H1 (cell line): ENCODE measurements around the gene PGK1. TPM values are rescaled to one million over a fixed set of nuclear protein-coding genes. Genes with fewer than 3 reads are reported as not detected.
"Not testable (repeated sequence)": the region's sequence is repeated elsewhere in the genome, so short reads cannot be mapped to it uniquely, and the experiment has no call there.

ENCODE experiments used
- CTCF ChIA-PET: fragments of 300-600 bp; sonication (Branson Sonifier 250); formaldehyde crosslinking; loops from one replicate; lab custom pipeline; 2021; ENCODE audit not compliant: partially characterized antibody; lab: Charles Lee
- POLR2A ChIA-PET: fragments of 300-600 bp; sonication (Branson Sonifier 250); formaldehyde crosslinking; loops from one replicate; lab custom pipeline; 2021; ENCODE audit warnings: inconsistent platforms; ENCODE audit not compliant: partially characterized antibody; lab: Charles Lee
- DNase-seq, 2 experiments: peaks; one replicate each; pipeline versions ENCODE4 v3.0.0 to v3.0.0-alpha.2; 2010 to 2022; ENCODE audit warnings: low spot score in 2 of 2, low read depth in 1 of 2, mixed read lengths in 1 of 2
- FAIRE-seq: peaks from 2 replicates; lab custom pipeline; 2011; peaks lifted over from hg19 to GRCh38; lab: Jason Lieb, UNC
- H2AFZ ChIP-seq: 2 replicates; pipeline ENCODE4 v1.8.1; 2012; ENCODE audit warnings: low read length, inconsistent platforms
- H2AK5ac ChIP-seq: 2 replicates; pipeline ENCODE4 v1.6.1; 2013; ENCODE audit warnings: low read depth, low read length
- H2BK120ac ChIP-seq: replicated peaks from 2 replicates; pipeline ENCODE3; 2013; ENCODE audit warnings: low read depth, low read length, inconsistent platforms
- H2BK12ac ChIP-seq: 2 replicates; pipeline ENCODE4 v1.6.1; 2013; ENCODE audit warnings: low read depth, low read length
- H2BK15ac ChIP-seq: 2 replicates; pipeline ENCODE4 v1.6.1; 2013; ENCODE audit warnings: low read length
- H2BK20ac ChIP-seq: 2 replicates; pipeline ENCODE4 v1.6.1; 2013; ENCODE audit warnings: low read length
- H2BK5ac ChIP-seq: 2 replicates; pipeline ENCODE4 v1.6.1; 2013; ENCODE audit warnings: low read depth, low read length
- H3K14ac ChIP-seq: 2 replicates; pipeline ENCODE4 v1.6.1; 2013; ENCODE audit warnings: inconsistent platforms; ENCODE audit not compliant: insufficient read length
- H3K18ac ChIP-seq: 2 replicates; pipeline ENCODE4 v1.6.1; 2013; ENCODE audit warnings: low read length; ENCODE audit errors: extremely low read depth
- H3K23ac ChIP-seq: 2 replicates; pipeline ENCODE4 v1.6.1; 2013; ENCODE audit warnings: inconsistent platforms; ENCODE audit not compliant: insufficient read length
- H3K23me2 ChIP-seq: 2 replicates; pipeline ENCODE4 v1.6.1; 2013; ENCODE audit warnings: low read depth, low read length
- H3K27ac ChIP-seq: 2 replicates; pipeline ENCODE4 v1.6.1; 2011; ENCODE audit warnings: low read depth, low read length, inconsistent platforms
- H3K27me3 ChIP-seq, 4 experiments: replicated peaks in 1 of 4; 1 replicate in 1 of 4; 2 replicates in 3 of 4; pipeline versions ENCODE4 v1.6.1 to v1.8.1; 2011 to 2013; ENCODE audit warnings: low read length in 3 of 4, mild to moderate bottlenecking in 3 of 4, inconsistent platforms in 2 of 4, mixed read lengths in 2 of 4, moderate library complexity in 1 of 4; ENCODE audit not compliant: control insufficient read depth in 3 of 4, insufficient read depth in 3 of 4; ENCODE audit errors: extremely low read depth in 1 of 4
- H3K36me3 ChIP-seq, 4 experiments: 2 replicates each; pipeline versions ENCODE4 v1.6.1 to v1.8.1; 2011 to 2013; ENCODE audit warnings: mild to moderate bottlenecking in 4 of 4, low read length in 3 of 4, moderate library complexity in 2 of 4, control low read depth in 1 of 4, inconsistent platforms in 1 of 4; ENCODE audit not compliant: insufficient read depth in 4 of 4, control insufficient read depth in 2 of 4
- H3K4ac ChIP-seq: replicated peaks from 2 replicates; pipeline ENCODE3; 2013; ENCODE audit warnings: low read length, low read depth, mixed read lengths, inconsistent platforms; ENCODE audit not compliant: insufficient read length
- H3K4me1 ChIP-seq, 4 experiments: replicated peaks in 1 of 4; 1 replicate in 1 of 4; 2 replicates in 3 of 4; pipeline versions ENCODE4 v1.6.1 to v1.8.1; 2011 to 2013; ENCODE audit warnings: low read length in 3 of 4, inconsistent platforms in 2 of 4, mixed read lengths in 1 of 4; ENCODE audit not compliant: insufficient read depth in 4 of 4, control insufficient read depth in 3 of 4
- H3K4me2 ChIP-seq, 2 experiments: 2 replicates each; pipeline versions ENCODE4 v1.6.1 to v1.8.1; 2011 to 2013; ENCODE audit warnings: low read depth in 2 of 2, low read length in 2 of 2, control low read depth in 1 of 2, inconsistent platforms in 1 of 2, mild to moderate bottlenecking in 1 of 2; ENCODE audit not compliant: insufficient read depth in 1 of 2
- H3K4me3 ChIP-seq, 4 experiments: fragments of 200-600, 300-600 bp in 1 of 4; sonication (generic), shearing (Covaris generic), sonication (Bioruptor Twin) in 1 of 4; 2 replicates each; pipeline versions ENCODE4 v1.5.1 to v1.8.1; 2011 to 2016; ENCODE audit warnings: low read length in 4 of 4, low read depth in 3 of 4, control low read depth in 2 of 4, inconsistent platforms in 2 of 4, mild to moderate bottlenecking in 2 of 4, mixed read lengths in 1 of 4, moderate library complexity in 1 of 4; ENCODE audit not compliant: insufficient read depth in 2 of 4; ENCODE audit errors: extremely low read depth in 1 of 4
- H3K56ac ChIP-seq: replicated peaks from 2 replicates; pipeline ENCODE3; 2013; ENCODE audit warnings: low read depth, mild to moderate bottlenecking, mixed read lengths, low read length, inconsistent platforms; ENCODE audit not compliant: insufficient read length
- H3K79me1 ChIP-seq: 2 replicates; pipeline ENCODE4 v1.6.1; 2013; ENCODE audit warnings: low read depth, low read length, control low read depth
- H3K79me2 ChIP-seq, 2 experiments: 2 replicates each; pipeline versions ENCODE4 v1.6.1 to v1.8.1; 2012 to 2013; ENCODE audit warnings: low read length in 2 of 2, mild to moderate bottlenecking in 2 of 2, inconsistent platforms in 1 of 2; ENCODE audit not compliant: insufficient read depth in 2 of 2, control insufficient read depth in 1 of 2
- H3K9ac ChIP-seq, 4 experiments: replicated peaks in 1 of 4; 1 replicate in 1 of 4; 2 replicates in 3 of 4; pipeline versions ENCODE4 v1.6.1 to v1.8.1; 2011 to 2013; ENCODE audit warnings: low read depth in 3 of 4, low read length in 3 of 4, control low read depth in 2 of 4, mild to moderate bottlenecking in 2 of 4, moderate library complexity in 2 of 4, inconsistent platforms in 1 of 4; ENCODE audit errors: extremely low read depth in 1 of 4
- H3K9me3 ChIP-seq, 2 experiments: 2 replicates each; pipeline versions ENCODE4 v1.6.1 to v1.8.1; 2012 to 2013; ENCODE audit warnings: mild to moderate bottlenecking in 2 of 2, moderate library complexity in 2 of 2, control low read depth in 1 of 2, inconsistent platforms in 1 of 2, low read depth in 1 of 2, low read length in 1 of 2, mixed read lengths in 1 of 2; ENCODE audit not compliant: insufficient read depth in 2 of 2
- H4K20me1 ChIP-seq, 2 experiments: replicated peaks in 1 of 2; 2 replicates each; pipeline versions ENCODE3 to v1.8.1; 2011 to 2013; ENCODE audit warnings: inconsistent platforms in 2 of 2, low read length in 2 of 2, mild to moderate bottlenecking in 1 of 2; ENCODE audit not compliant: insufficient read depth in 2 of 2, control insufficient read depth in 1 of 2
- H4K5ac ChIP-seq: 2 replicates; pipeline ENCODE4 v1.6.1; 2013; ENCODE audit warnings: low read length, low read depth, mixed read lengths, inconsistent platforms; ENCODE audit not compliant: insufficient read length
- H4K8ac ChIP-seq: 2 replicates; pipeline ENCODE4 v1.8.0; 2013; ENCODE audit warnings: mild to moderate bottlenecking, moderate library complexity, low read length, inconsistent platforms; ENCODE audit not compliant: insufficient read depth; ENCODE audit errors: extremely low read depth
- H4K91ac ChIP-seq: replicated peaks from 2 replicates; pipeline ENCODE3; 2013; ENCODE audit warnings: low read length, mixed read lengths, inconsistent platforms; ENCODE audit not compliant: insufficient read length
- WGBS, 2 experiments: shearing (Covaris generic) in 1 of 2; methylation state at CpG; one replicate each; pipeline versions ENCODE4 v1.1.6 to v1.1.7; 2013 to 2015; ENCODE audit warnings: low lambda C conversion rate in 2 of 2, mixed read lengths in 2 of 2, inconsistent platforms in 1 of 2, low coverage in 1 of 2, missing lambda C conversion rate in 1 of 2; ENCODE audit not compliant: insufficient replicate concordance in 2 of 2, insufficient coverage in 1 of 2, insufficient read length in 1 of 2; ENCODE audit errors: extremely low coverage in 1 of 2, missing lambda C conversion rate in 1 of 2; 5-methylcytosine and 5-hydroxymethylcytosine counted together
- polyA plus RNA-seq, 7 experiments: library from polyadenylated mRNA; depleted of rRNA in 3 of 7; stranded (reverse) in 5 of 7; unstranded in 2 of 7; fragments of >200 nt in 5 of 7; fragments of 200-250 nt in 2 of 7; gene quantifications; 1 replicate in 5 of 7; 2 replicates in 1 of 7; 4 replicates in 1 of 7; pipeline versions ENCODE4 v1.2.1 to v1.2.3, GENCODE V29; 2011 to 2013; ENCODE audit warnings: missing spikeins in 2 of 7, mixed read lengths in 2 of 7
- total RNA-seq: library from RNA; stranded (reverse); fragmentation: NEBNext Ultra II Directional; extraction: Animal tissue kit (Norgen Biotek cat#: 25700); gene quantifications from 2 replicates; pipeline ENCODE4 v1.2.1, GENCODE V29; 2021

PGK1 gene
- total and polyA plus RNA-seq, 2 of the 8 experiments (the other 6 are each of a cell fraction or from before 2014, with no cell fraction given): 328 to 427 TPM

GRCh38 chrX:78157846-78158245 is 53.8 kb downstream of the PGK1 start:
- H2BK15ac ChIP-seq, H2BK120ac ChIP-seq, H3K9me3 ChIP-seq, H3K9ac ChIP-seq, POLR2A ChIA-PET, H3K79me2 ChIP-seq, CTCF ChIA-PET, H2BK5ac ChIP-seq, H3K36me3 ChIP-seq, H3K18ac ChIP-seq, H3K27ac ChIP-seq, H3K23ac ChIP-seq, H2AK5ac ChIP-seq, H3K56ac ChIP-seq, H2BK12ac ChIP-seq, H4K20me1 ChIP-seq, H4K5ac ChIP-seq, H3K4ac ChIP-seq, H3K4me3 ChIP-seq, H3K14ac ChIP-seq, H3K79me1 ChIP-seq, FAIRE-seq, H2BK20ac ChIP-seq, DNase-seq, H4K91ac ChIP-seq, H3K4me1 ChIP-seq, H4K8ac ChIP-seq, H3K23me2 ChIP-seq, H3K27me3 ChIP-seq, H2AFZ ChIP-seq, H3K4me2 ChIP-seq: not testable (repeated sequence)
- 81% methylated on average over 8 of the region's 10 CpGs; no CpG with 5 or more reads in 1 of the 2 experiments for WGBS, 2 experiments

- FAIRE-seq, H3K18ac ChIP-seq, POLR2A ChIA-PET, H4K8ac ChIP-seq, H4K5ac ChIP-seq, DNase-seq, H3K79me2 ChIP-seq, H3K4me1 ChIP-seq, H3K4me2 ChIP-seq, H2AK5ac ChIP-seq, H2BK15ac ChIP-seq, H2BK12ac ChIP-seq, H3K4ac ChIP-seq, H4K20me1 ChIP-seq, H3K14ac ChIP-seq, H2AFZ ChIP-seq, H3K56ac ChIP-seq, H2BK120ac ChIP-seq, H3K9ac ChIP-seq, H3K23me2 ChIP-seq, H4K91ac ChIP-seq, H3K27me3 ChIP-seq, CTCF ChIA-PET, H3K9me3 ChIP-seq, H3K79me1 ChIP-seq, H3K23ac ChIP-seq, H3K36me3 ChIP-seq, H2BK5ac ChIP-seq, H3K4me3 ChIP-seq, H3K27ac ChIP-seq, H2BK20ac ChIP-seq: not testable (repeated sequence)
- WGBS, 2 experiments: 72% methylated on average over 3 of the region's 4 CpGs; no CpG with 5 or more reads in 1 of the 2 experiments
These were observed 56.7 kb downstream of the PGK1 start for GRCh38 chrX:78160711-78161110.
